Measurements from ENCODE around the gene LYPD5. TPM values are rescaled to one million over a fixed set of nuclear protein-coding genes. Genes with fewer than 3 reads are reported as not detected.
"Not testable (repeated sequence)": the region's sequence is repeated elsewhere in the genome, so short reads cannot be mapped to it uniquely, and the experiment has no call there.

LYPD5 gene
- polyA plus RNA-seq, 4 donors: 0.29 to 0.56 (median 0.40) TPM

DNA sequence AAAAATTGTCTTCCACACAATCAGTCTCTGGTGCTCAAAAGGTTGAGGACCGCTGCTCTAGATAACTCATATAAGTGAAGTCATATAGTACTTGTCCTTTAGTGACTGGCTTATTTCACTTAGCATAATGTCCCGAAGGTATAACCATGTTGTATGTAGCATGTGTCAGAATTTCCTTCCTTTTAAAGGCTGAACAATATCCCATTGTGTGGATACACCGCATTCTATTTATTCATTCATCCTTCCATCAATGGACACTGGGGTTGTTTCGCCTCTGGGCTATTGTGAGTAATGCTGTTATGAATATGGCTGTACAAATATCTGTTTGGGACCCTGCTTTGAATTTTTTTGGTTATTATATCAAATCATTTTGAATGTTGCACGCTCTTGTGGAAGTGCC, 4.6 kb upstream of the LYPD5 start:
- no peak for DNase-seq (ENCODE audit: low read depth in 4 of 4, low spot score in 2 of 4)

DNA sequence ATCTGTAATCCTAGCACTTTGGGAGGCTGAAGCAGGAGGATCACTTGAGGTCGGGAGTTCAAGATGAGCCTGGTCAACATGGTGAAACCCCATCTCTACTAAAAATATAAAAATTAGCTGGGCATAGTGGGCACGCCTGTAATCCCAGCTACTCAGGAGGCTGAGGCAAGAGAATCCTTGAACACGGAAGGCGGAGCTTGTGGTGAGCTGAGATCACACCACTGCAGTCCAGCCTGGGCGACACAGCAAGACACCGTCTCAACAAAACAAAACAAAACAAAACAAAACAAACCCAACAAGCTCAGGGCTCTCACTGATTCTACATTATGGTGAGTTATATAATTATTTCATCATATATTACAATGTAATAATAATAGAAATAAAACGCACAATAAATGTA, 4.2 kb upstream of the LYPD5 start:
- not testable (repeated sequence) for DNase-seq (ENCODE audit: low read depth in 4 of 4, low spot score in 2 of 4)

DNA sequence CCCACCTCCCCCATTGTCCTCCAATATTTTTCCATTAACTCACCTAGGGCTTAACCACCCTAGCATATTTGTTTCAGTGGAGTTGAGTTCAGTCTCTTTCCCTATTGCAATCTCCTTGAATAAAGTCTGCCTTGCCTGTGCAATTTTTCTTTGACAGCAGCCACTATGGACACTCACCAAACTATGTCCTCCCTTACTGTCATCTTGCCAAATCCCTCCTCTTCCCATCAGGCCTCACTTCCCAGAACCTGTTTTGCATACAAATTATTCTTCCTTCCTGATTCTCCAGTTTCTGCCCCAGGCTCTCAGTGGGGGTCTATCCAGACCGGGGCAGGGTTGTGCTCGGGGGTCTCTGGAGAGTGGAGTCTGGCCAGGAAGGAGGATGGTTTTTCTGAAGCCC, 2.2 kb upstream of the LYPD5 start:
- DNase-seq (ENCODE audit: low read depth in 4 of 4, low spot score in 2 of 4): no peak

DNA sequence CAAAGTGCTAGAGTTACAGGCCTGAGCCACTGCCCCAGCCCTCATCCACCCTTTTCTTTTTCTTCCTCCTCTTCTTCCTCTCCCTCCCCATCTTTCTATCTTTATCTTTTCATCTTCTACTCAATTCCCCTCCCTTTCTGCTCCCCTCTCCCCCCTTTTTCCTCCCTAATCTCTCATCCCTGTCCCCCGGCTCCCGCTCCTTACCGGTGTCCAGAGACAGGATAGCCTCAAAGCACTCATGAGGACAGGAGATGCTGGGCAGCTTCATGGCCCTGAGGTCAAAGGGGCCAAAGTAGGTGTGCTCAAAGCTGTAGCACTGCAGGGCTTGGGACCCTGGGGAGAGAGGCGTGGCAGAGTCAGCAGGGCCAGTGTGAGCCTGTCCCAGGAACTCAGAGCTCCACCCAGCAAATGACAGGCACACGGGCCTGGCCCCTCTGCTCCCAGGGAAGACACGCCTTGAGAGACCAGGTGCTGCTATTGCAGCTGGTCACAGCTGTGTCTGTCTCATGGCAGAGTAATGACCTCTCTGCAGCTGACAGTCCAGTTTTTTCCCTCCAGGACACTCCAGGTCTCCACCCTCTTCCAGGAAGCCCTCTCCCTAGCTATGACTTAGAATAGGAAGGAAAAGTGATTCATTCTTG, 2.6 kb downstream of the LYPD5 start:
- DNase-seq (ENCODE audit: low read depth in 4 of 4, low spot score in 2 of 4): no peak

DNA sequence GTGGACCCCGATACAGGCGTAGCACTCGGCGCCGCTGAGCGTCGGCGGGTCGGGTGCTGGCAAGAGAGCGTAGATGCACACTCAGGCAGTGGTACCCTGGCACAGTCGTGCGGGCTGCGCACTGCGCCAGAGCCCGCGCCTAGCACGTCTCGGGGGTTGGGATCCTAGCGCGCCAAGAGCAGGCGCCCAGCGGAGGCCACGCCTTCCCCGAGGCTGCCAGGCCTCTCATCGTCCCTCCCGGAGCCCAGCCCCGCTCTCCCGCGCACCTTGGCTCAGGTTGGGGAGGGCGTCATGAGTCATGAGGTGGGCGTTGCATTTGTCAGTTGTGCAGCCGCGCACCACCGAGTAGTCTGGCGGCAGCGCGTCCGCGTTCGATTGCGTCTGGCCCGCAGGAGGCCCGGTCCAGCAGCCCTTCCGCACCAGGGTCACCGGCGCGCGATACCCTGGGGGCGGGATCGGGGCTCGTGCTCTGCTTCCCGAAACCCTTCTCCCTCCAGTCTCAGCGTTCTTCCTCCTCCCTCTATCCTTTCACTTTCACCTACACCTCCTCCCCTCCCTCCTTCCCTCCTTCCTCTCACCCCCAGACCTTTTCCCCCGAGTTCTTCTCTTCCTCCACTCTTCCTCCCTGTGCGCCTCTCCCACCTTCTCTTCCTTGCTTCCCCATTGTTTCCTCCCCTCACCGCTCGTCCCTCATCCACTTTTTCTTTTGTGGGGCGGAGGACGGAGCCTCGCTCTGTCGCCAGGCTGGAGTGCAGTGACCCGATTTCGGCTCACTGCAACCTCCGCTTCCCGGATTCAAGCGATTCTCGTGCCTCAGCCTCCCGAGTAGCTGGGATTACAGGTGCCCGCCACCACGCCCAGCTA, 3.5 kb downstream of the LYPD5 start:
- no peak for DNase-seq (ENCODE audit: low read depth in 4 of 4, low spot score in 2 of 4)

DNA sequence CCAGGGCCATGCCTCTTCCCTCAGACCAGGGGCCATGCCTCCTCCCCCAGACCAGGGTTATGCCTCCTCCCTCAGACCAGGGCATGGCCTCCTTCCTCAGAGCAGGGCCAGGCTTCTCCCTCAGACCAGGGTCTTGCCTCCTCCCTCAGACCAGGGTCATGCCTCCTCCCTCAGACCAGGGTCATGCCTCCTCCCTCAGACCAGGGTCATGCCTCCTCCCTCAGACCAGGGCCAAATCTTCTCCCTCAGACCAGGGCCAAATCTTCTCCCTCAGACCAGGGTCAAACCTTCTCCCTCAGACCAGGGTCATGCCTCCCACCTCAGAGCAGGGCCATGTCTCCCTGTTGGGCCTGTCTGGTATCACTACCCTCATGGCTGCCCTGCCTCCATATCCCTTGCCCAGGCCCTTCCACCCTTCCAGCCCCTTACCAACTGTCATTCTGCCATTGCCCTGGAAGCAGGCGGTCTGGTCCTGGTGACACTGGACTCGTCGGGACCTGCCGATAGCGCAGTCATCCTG, 4.2 kb downstream of the LYPD5 start:
- DNase-seq (ENCODE audit: low read depth in 4 of 4, low spot score in 2 of 4): no peak

DNA sequence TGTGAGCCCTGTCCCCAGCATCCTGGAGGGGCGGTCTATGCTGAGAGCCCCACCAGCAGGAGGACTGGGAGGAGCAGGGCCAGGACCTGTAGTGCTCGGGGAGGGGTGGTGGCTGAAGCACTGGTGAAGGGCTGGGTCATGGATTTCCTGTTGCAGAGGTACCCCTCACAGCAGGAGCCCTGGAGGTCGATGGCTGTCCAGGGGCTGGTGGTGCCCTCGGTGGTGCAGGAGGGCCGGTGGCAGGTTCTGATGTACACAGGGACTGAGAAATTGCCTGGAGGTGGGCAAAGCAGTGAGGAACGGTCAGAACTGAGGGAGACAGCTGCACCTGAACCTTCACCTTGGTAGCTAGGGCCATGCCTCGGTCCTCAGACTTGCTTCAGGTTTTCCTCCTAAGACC, 4.7 kb downstream of the LYPD5 start:
- no peak for DNase-seq (ENCODE audit: low read depth in 4 of 4, low spot score in 2 of 4)

DNA sequence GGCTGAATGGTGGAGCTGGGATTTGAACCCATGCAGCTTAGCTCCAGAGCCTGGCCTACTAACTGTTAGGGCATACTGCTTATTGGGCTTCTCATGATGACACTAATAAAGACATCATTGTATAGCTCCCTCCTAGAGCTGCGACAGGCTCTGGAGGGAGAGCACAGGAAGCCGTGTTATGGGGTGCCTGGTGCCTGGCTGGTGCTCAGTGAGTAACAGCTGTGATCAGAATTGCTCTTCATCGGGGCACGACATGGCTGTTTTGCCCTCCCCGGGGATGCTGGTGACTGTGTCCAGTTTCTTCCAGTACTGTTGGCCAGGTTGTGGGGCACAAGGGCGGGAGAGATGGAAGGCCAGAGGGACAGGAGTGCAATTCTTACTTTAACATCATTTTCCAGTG, 5.1 kb downstream of the LYPD5 start:
- no peak for DNase-seq (ENCODE audit: low read depth in 4 of 4, low spot score in 2 of 4)

DNA sequence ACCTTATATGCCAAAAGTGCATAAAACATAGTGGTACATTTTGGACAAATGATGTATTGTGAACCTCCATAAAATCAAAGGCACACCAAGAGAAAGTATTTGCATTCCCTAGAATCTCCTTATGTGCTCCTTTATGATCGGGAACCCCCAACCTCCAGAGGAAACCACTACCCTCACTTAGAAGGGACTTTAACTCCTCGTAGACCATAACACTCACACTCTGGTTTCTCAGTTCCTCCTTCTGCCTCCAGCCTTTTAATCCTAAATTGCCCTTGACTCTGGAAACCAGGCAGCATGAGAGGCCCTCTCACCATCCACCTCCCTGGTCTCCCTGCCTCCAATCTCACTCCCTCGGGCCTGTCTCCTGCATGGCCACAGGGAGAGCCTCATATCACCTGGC, 11.7 kb downstream of the LYPD5 start:
- DNase-seq (ENCODE audit: low read depth in 4 of 4, low spot score in 2 of 4): no peak

DNA sequence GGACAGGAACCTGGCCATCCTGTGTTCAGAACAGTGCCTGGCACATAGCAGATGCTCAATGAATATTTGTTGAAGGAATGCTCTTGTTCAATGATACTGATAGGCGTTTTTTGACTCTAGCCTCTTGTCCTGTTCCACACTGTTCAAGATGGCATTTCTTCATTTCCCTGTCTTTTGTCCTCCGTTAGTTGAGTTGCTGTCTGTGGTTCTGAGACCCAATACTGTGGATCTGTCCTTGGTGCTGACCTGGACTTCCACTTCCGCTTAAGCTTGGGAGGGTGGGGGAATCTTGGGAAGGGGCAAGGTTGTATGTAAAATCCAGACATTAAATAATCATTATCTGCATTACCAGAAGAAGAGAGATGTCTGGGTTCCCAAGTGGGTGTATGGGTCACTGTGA, 13.2 kb downstream of the LYPD5 start:
- no peak for DNase-seq (ENCODE audit: low read depth in 4 of 4, low spot score in 2 of 4)

DNA sequence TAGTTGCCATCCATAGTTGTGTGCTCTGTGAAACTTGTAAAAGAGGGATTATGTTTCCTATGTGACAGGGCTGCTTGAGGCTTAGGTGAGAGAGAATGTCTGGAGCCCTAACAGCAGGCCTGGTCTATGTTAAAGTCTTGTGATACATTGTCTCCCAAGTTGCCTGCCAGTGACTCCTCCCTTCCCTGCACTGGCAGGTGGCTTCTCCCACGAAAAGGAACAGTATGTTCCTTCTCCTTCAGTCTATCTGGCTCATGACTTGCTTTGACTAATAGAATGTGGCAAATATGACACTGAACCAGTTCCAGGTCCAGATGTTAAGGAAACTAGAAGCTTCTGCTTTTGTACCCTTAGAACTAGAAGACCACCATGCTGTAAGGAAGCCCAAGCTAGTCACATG, 15.6 kb downstream of the LYPD5 start:
- DNase-seq (ENCODE audit: low read depth in 4 of 4, low spot score in 2 of 4): no peak

DNA sequence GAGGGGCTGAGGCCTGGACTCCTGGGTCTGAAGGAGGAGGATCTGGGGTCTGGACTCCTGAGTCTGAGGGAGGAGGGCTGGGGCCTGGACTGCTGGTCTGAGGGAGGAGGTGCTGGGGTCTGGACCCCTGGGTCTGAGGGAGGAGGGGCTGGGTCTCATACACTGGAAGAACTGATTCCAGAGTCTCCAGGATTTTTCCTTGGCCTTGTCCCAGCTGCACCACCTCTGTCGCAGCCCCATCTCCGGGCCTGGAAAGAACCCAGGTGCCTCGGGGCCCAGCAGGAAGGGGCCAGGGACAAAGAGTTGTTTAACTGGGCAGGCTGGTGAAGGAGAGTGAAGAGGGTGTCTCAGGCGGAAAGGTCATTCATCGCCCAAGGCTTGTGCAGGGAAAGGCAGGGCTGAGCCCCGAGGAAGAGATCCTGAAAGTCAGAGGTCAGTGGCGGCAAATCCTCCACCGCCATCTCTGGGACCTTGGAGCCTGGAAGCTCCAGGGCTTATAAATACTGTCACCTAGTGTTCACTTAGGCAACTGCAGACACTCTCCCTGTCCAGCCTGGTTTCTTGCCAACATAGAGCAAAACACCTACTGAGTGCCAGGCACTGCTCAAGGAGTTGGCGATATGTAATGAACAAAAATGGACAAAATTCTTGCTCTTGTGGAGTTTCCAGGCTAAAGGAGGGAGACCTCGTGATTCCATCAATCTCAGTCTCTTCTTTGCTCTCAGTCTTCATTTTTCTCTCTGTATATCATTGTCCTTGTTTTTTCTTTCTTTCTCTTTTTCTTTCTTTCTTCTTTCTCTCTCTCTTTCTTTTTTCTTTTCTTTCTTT, 17.1 kb downstream of the LYPD5 start:
- no peak for DNase-seq (ENCODE audit: low read depth in 4 of 4, low spot score in 2 of 4)

DNA sequence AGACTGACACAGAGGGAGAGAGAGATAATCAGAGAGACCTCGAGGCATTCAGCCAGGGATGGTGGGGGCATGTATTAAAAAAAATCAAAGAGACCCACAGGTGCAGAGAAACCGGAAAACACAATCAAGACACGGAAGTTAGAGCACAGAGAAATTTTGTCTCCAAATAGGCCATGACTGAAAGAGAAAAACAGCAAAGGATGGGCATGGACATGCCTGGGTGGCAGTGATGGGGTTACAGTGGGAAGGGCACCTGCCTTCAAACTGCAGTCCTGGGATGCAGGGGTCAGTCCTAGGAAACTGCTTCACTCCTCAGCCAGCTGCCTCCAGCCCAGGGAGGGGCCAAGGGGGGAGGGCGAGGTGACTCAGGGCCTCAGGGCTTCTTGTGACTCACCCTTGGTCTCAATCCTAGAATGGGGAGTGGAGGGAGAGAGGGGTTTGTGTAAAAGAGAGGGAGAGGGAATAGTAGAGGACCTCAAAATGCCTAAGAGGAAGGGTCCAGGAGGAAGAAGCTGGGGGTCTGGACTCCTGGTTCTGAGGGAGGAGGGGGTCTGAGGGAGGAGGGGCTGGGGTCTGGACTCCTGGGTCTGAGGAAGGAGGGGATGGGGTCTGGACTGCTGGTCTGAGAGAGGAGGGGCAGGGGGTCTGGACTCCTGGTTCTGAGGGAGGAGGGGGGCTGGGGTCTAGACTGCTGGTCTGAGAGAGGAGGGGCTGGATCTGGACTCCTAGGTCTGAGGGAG, 17.8 kb downstream of the LYPD5 start:
- DNase-seq (ENCODE audit: low read depth in 4 of 4, low spot score in 2 of 4): no peak

DNA sequence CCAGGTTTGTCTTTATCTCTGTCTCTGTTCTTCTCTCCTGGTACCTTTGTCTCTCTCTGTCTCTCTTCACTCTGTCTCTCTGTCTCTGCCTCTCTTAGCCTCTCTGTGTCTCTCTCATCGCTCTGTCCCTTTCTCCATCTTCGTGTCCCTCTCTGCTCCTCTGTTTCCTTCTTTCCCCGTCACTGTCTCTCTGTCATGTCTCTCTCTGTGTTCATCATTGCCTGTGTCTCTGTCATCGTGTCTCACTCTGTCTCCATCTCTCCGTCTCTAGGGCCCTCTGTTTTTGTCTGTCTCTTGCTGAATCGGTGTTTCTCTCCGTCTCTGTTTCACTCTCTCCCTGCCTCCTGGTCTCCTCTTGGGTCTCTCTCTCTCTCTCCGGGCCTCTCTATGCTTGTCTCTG, 18.6 kb downstream of the LYPD5 start:
- DNase-seq (ENCODE audit: low read depth in 4 of 4, low spot score in 2 of 4): no peak

DNA sequence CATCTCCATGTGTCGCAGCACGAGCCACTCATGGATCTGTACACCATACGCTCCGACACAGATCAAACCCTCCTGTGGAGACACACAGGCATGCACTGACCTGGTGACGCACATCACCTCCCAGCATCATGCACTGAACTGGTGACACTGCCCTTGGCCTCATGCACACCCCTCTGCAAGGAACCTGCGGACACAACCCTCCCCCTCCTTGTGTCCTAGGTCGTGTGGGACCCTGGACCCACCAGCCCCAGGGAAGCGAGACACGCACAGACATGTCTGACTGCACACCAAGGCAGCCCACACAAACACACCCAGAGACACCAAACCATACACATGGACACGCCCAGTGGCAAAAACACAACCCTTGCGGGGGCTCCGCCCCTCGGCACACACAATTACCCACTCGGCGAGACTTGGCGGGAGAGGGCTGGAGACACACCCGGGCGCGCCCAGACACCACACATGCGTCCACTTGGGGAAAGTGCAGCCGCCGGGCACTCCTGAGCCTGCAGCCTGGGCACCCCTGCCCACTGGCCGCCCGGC, 19.5 kb downstream of the LYPD5 start:
- DNase-seq (ENCODE audit: low read depth in 4 of 4, low spot score in 2 of 4): no peak

DNA sequence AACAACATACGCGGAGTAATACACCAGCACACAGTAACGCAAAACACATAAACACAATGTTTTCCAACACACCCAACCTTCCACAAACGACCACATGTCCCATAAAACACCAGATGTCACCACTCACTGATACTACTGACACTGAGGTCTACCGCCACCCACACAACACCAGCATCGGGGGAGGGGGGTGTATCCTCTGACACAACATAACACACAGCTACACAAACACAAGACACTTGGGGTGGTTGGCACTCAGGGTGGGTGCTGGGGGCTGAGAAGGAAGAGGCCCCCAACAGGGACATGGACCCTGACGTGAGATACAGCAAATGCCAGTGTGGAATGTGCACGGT, 20.0 kb downstream of the LYPD5 start:
- DNase-seq (ENCODE audit: low read depth in 4 of 4, low spot score in 2 of 4): no peak

DNA sequence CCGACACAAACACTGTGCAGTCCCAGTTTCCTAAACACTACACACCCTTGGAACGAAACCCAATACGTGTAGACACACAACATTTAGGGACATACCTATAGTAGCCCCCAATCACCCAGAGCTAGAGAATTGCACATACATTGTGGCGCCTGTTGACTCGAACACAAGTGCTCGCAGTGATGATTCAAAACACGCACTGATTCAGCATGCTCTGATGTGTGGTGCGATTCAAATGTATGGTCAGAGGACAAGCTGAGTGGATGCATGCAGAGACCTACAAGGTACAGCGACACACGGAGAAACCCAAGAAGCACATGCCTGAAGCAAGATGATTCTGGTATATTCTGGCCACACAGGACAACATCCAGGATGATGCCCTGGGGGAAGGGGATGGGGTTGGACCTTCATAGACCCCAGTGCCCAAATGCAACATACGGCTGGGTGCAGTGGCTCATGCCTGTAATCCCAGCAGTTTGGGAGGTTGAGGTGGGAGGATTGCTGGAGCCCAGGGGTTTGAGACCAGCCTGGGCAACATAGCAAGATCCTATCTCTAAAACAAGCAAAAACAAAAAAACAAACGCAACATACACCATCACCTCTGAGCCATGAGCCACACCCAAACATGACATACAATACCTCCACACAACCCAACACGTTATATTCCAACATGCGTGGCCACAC, 20.5 kb downstream of the LYPD5 start:
- DNase-seq (ENCODE audit: low read depth in 4 of 4, low spot score in 2 of 4): no peak

DNA sequence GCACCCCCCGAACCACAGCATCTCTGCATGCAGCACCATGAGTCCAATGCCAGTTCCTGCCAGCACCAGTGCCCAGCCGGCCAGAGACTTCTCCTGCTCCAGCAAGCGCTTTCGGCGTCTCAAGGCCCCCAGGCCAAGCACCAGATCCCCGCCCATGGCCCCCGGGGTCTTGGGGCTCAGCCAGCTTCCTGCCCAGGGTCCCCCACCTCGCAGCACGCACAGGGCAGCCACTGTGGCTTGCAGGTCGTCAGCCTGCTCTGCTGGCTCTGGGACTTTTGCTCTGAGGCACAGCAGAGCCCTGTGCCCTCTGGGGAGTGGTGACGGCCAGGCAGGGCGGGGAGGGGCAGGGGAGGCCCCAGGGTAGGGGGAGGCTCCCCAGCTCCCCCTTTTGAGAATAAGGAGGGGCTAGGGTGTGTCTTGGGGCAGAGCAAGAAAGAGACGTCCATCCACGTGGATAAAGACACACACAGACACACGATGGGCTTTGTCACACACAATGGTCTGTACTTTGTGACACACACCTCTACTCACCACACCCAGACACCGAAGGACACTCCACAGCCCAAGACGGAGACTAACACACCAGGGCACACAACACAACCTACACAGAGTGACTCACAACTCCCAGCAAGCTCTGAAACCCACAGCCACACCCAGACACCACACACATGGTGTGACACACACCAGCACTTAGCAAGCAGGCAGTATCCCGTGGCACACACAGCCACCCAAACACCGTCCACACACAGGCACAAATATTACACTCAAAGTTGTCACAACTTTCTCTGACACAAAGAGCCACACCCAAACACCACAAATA, 21.3 kb downstream of the LYPD5 start, which contains the start of gene KCNN4:
TSS of gene KCNN4 (minus strand) at position 268 of the 820 bp plus-strand sequence. CDS start at position 156, 112 bp downstream.
- no peak for DNase-seq (ENCODE audit: low read depth in 4 of 4, low spot score in 2 of 4)

DNA sequence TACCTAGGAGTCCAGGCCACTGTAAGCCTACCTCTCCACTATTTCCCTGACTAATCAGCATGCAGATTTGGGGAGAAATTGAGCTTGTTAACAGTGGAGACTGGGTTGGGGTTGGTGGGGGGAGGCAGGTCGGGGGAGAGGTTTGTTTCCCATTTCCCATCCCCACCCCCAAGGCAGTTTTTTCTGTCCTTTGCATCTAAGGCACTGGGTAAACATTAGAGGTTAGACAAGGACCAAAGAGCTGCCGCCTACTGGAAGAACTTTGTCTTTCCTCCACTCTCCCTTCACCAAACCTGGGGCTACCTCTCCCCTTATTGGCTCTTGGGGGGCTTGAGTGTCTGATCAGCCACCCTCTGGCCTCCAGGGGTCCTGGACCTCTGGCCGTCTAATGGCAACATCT, 22.4 kb downstream of the LYPD5 start:
- no peak for DNase-seq (ENCODE audit: low read depth in 4 of 4, low spot score in 2 of 4)

All from left renal cortex interstitium (tissue), 4 donors.